C1 segment of cervical spinal cord (tissue), 14 donors: ENCODE results near the gene HMCES.

Source experiments
- DNase-seq, 14 donors: peaks; one replicate each; lab custom pipeline; 2025; lab: John Stamatoyannopoulos, UW

Gene HMCES

DNA sequence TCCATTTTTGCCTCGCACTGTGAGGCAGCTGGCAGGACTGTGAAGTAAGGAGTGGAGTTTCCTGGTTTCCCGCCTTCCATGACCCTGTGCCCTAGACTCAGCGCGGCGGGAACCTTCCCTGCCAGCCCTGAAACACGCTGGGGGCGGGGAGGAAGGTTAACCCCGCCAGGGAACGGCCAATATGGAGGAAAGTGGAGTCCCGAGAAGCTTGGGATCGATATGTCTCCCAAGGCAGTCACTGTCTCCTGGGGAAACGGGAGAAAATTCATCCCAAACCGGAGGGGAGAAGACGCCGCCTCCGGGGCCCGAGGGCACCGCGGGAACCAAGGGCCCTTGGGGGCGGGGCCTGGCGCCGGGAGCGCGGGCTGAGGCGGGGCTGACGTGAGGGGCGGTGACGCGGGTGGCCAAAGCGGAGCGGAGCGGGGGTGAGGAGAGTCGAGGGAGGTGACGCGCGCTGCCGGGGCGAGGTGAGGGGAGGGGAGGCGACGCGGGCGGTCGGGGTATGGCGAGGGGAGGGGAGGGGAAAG is at the start of gene HMCES:
TSS of gene HMCES (plus strand) at position 432 of the 527 bp plus-strand sequence. CDS start 863 bp downstream, outside the sequence.
- DNase-seq, result peak; percentile 11 to 92 (median 80)

DNA sequence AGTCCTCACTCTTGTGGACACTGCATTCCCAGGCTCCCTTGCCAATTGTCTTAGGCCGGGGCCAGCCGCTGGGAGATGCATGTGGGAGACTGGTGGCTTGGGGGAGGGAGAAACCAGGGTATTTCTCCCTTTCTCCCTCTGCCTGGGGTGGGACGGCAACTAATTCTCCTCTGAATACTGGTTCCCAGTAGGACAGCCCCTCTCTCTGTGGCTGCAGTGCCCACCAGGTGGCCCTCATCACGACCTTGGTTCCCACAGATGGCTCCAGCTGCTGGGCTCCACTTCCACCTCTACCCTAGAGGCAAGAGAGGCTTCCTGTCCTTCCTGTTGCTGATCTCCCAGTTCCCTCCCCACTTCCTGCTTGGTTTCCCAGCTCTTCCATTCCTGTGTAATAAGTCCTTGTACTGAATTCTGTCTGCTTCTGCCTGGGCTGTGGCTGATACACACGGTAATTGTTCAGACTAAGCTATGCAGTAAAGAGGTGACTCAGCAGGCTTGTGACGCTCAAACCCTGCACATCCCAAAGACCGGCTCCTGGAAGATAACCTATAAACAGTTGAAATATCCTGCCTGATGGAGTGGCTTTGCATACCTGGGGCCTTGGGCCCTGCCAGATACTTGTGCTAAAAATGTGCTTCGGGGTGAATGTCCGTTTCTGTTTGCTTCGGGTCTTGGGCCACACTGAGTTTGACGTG is 49.6 kb upstream of the HMCES start:
- no peak for DNase-seq

- peak in 3 of 14 donors; percentile 16 to 19 (median 18) for DNase-seq
Observed at GRCh38 chr3:129230311-129231019, 48.2 kb upstream of the HMCES start.

GRCh38 chr3:129231331-129232119 is 47.1 kb upstream of the HMCES start:
- no peak for DNase-seq

DNA sequence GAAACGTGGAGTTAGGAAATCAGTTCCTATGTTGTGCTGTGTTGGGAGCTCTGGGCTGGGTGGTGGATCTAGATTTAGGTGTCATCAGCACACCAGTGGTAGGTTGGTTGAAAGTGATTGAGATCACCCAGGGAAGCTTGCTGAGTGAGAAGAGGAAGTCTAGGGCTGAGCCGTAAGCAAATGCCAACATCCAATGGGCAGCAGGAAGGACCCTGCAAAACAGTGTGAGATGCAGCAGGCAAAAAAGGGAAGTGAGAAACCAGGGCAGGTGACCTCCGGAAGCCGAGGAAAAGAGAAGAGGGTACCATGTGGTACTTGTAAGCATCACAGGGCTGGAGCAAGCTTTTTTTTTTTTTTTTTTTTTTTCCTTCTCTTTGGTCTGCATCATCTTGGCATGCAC is 45.1 kb upstream of the HMCES start:
- DNase-seq, result peak in 9 of 14 donors; percentile 14 to 59 (median 35)

DNA sequence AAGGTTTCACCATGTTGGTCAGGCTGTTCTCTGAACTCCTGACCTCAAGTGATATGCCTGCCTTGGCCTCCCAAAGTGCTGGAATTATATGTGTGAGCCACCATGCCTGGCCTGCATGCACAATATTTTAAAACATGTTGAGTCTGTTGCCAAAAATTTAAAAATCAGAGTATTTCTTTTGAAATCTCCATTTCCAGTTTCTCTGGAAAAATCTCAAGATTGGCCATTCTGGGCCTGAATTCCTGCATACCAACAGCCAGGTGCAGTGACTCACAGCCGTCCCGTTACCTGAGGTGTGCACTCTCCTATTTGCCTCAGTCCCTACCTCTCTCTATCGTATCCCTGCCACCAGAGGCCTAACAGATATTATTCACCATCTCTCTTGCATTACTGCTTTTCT is 44.2 kb upstream of the HMCES start:
- DNase-seq, result no peak

DNA sequence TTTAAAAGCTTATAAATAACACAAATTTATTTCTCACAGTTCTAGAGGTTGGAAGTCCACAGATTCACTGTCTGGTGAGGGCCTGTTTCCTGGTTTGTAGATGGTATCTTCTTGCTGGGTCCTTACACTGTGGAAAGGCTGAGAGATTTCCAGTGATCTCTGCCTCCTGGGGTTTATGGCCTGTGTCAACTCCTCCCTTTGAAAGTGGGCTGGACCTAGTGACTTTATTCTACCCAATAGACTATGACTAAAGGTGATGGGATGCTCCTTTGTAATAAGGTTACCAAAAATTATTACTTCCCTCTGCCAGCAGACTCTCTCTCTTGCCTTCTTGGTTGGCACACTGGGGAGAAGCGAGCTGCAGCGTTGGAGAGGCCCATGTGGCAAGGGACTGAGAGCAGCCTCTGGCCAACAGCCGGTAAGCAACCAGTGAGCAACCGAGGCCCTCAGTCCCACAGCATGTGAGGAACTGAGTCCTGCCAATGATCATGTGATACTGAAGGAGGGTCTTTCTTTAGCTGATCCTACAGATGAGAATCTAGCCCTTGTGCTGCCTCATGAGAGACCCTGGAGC is 43.2 kb upstream of the HMCES start:
- no peak for DNase-seq

- no peak for DNase-seq
Observed at GRCh38 chr3:129238945-129239705, 39.5 kb upstream of the HMCES start.

- DNase-seq, result no peak
Observed at GRCh38 chr3:129239991-129240390, 38.7 kb upstream of the HMCES start.

- no peak for DNase-seq
Observed at GRCh38 chr3:129240436-129240835, 38.2 kb upstream of the HMCES start.

GRCh38 chr3:129245141-129245540 is 33.5 kb upstream of the HMCES start:
- no peak for DNase-seq

- DNase-seq, result peak in 11 of 14 donors; percentile 23 to 74 (median 48)
Observed at GRCh38 chr3:129245641-129246306, 32.9 kb upstream of the HMCES start.

- DNase-seq, result no peak
Observed at GRCh38 chr3:129246636-129247035, 32.0 kb upstream of the HMCES start.

DNA sequence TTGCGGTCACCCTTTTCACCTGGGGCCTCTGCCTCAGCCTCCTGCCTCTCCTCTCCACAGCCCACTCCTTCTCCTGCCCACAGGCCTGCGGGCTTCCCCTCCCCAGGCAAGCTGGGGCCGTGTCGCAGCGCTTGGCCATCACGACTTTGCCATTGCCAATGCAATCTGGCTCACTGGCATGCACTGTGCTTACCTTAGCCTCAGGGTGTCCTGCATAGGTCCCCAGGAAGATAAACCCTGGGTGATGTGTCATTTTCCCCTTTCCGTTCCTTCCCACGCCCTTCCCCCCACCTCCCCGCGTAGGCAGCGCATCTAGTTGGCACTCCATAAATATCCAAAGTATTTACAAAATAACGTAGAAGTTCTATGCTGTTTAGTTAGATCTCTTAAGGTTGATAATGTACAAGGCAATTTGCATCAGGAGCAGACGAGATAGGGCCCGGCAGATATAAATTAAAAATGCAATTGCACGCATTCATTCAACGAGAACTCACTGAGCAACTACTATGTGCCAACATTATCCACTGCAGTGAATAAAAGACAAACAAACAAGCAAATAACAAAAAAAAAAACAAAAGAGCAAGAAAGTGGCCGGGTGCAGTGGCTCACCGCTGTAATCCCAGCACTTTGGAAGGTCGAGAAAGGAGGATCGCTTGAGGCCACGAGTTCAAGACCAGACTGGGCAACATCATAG is 30.2 kb upstream of the HMCES start:
- peak in 1 of 14 donors; percentile 33 for DNase-seq

- peak; percentile 25 to 92 (median 80) for DNase-seq
Observed at GRCh38 chr3:129249284-129250065, 29.2 kb upstream of the HMCES start, which contains the start of gene COPG1. COPG1 (plus strand) TSS chr3:129249606; CDS start chr3:129249710, 104 bp downstream.

- no peak for DNase-seq
Observed at GRCh38 chr3:129252748-129253147, 25.9 kb upstream of the HMCES start.

- no peak for DNase-seq
Observed at GRCh38 chr3:129254536-129255230, 24.0 kb upstream of the HMCES start.

DNA sequence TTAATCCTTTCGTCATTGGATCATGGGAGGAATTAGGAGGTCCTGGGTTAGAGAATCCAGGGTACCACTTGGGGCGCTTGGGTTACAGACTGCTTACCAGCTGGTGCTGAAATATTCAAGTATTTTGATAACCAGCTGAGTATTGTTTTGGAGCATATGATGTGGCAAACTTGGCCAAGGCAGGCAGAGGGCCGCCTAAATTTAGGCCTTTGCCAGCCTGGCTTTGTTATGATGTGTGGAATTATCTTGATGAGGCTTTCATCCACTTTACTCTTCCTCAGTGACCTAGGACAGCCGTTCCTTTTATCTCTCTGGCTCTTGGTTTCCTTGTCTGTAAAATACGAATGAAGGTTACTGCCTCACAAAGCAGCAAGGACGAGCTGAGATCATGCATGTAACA is 22.4 kb upstream of the HMCES start:
- no peak for DNase-seq
